ENCODE results near the gene C1QTNF12. TPM values are rescaled to one million over a fixed set of nuclear protein-coding genes. Genes with fewer than 3 reads are reported as not detected.

Gene C1QTNF12
- total and polyA plus RNA-seq, 2 of the 8 experiments (the other 6 are each of a cell fraction or from before 2014, with no cell fraction given): 2.1 to 3.7 TPM

- FAIRE-seq: no peak
- Histone ChIP-seq H2BK20ac (ENCODE audit: low read length) (no peak overlapping the region), H4K20me1 (replicated peaks in 1 of 2; ENCODE audit: control insufficient read depth in 1 of 2, insufficient read depth in 2 of 2, low read length in 2 of 2) (peaks cover 5 to 31% of the 10 kb centered on the region in 2 experiments), H4K8ac (ENCODE audit: extremely low read depth, insufficient read depth, low read length) (no peak overlapping the region), H3K4me3 (ENCODE audit: extremely low read depth in 1 of 4, insufficient read depth in 2 of 4, low read depth in 3 of 4, low read length in 4 of 4) (no peak overlapping the region), H2AK5ac (ENCODE audit: low read depth, low read length) (no peak overlapping the region), H2BK12ac (ENCODE audit: low read depth, low read length) (no peak overlapping the region), H3K27me3 (replicated peaks in 1 of 4; ENCODE audit: control insufficient read depth in 3 of 4, extremely low read depth in 1 of 4, insufficient read depth in 3 of 4, low read length in 3 of 4) (no peaks in the 10 kb centered on the region), H2AFZ (ENCODE audit: low read length) (no peak overlapping the region), H2BK15ac (ENCODE audit: low read length) (no peak overlapping the region), H4K91ac (replicated peaks; ENCODE audit: insufficient read length, low read length) (no peak overlapping the region), H3K4me2 (ENCODE audit: insufficient read depth in 1 of 2, low read depth in 2 of 2, low read length in 2 of 2) (no peak overlapping the region), H3K4me1 (replicated peaks in 1 of 4; ENCODE audit: control insufficient read depth in 3 of 4, insufficient read depth in 4 of 4, low read length in 3 of 4) (no peaks in the 10 kb centered on the region), H3K56ac (replicated peaks; ENCODE audit: insufficient read length, low read depth, low read length) (no peak overlapping the region), H2BK120ac (replicated peaks; ENCODE audit: low read depth, low read length) (no peak overlapping the region), H3K9ac (replicated peaks in 1 of 4; ENCODE audit: extremely low read depth in 1 of 4, low read depth in 3 of 4, low read length in 3 of 4) (no peak overlapping the region), H3K36me3 (ENCODE audit: control insufficient read depth in 2 of 4, insufficient read depth in 4 of 4, low read length in 3 of 4) (peaks cover 4 to 32% (median 17%) of the 10 kb centered on the region in 4 experiments; a peak in 7 of 8 replicates), H3K23ac (ENCODE audit: insufficient read length) (no peak overlapping the region), H3K79me2 (ENCODE audit: control insufficient read depth in 1 of 2, insufficient read depth in 2 of 2, low read length in 2 of 2) (peaks cover 6 to 27% of the 10 kb centered on the region in 2 experiments; a peak in 3 of 4 replicates), H2BK5ac (ENCODE audit: low read depth, low read length) (0 out of 2 replicates have a peak overlapping the region, but pooled peaks have one; percentile 18), H3K4ac (replicated peaks; ENCODE audit: insufficient read length, low read depth, low read length) (no peak overlapping the region), H3K79me1 (ENCODE audit: low read depth, low read length) (peaks cover 34% of the 10 kb centered on the region), H3K27ac (ENCODE audit: low read depth, low read length) (no peak overlapping the region), H3K23me2 (ENCODE audit: low read depth, low read length) (no peaks in the 10 kb centered on the region; the same call in 1 of the 2 replicates), H4K5ac (ENCODE audit: insufficient read length, low read depth, low read length) (no peak overlapping the region), H3K18ac (ENCODE audit: extremely low read depth, low read length) (no peak overlapping the region), H3K9me3 (ENCODE audit: insufficient read depth in 2 of 2, low read depth in 1 of 2, low read length in 1 of 2) (no peaks in the 10 kb centered on the region), H3K14ac (ENCODE audit: insufficient read length) (no peak overlapping the region)
- no peak for DNase-seq (ENCODE audit: low read depth in 1 of 2, low spot score in 2 of 2)
- ChIA-PET CTCF (ENCODE audit: partially characterized antibody) (interaction anchor here (1.1 to 6.2 kb wide), 5 partner anchors 10 to 103 kb away, joined by 3 to 28 read pairs (median 4); no protein-coding TSS in a partner anchor), POLR2A (ENCODE audit: partially characterized antibody) (interaction anchor here (1.0 to 3.1 kb wide), 2 partner anchors 9 to 51 kb away, joined by 3 to 15 read pairs; partner anchors contain the start of gene TTLL10)
- TF ChIP-seq EGR1 (IDR thresholded peaks at IDR 0.05; ENCODE audit: borderline replicate concordance, low read depth, low read length) (peak; percentile 46; the same call in 1 of the 2 replicates), MAFK (IDR thresholded peaks at IDR 0.05; ENCODE audit: low read depth, low read length) (no peak), JUND (IDR thresholded peaks at IDR 0.05; ENCODE audit: low read length) (no peak)
- WGBS, 2 experiments (ENCODE audit: extremely low coverage in 1 of 2, insufficient coverage in 1 of 2, insufficient read length in 1 of 2, insufficient replicate concordance in 2 of 2, low coverage in 1 of 2, low lambda C conversion rate in 2 of 2, missing lambda C conversion rate in 1 of 2): 92% methylated on average over 30 of the region's 34 CpGs; no CpG with 5 or more reads in 1 of the 2 experiments
Observed at GRCh38 chr1:1225238-1225845, 21.2 kb downstream of the C1QTNF12 start.
